ENCODE data around the gene ZFY. TPM values are rescaled to one million over a fixed set of nuclear protein-coding genes. Genes with fewer than 3 reads are reported as not detected.

Gene ZFY
- total and polyA plus RNA-seq, 2 of the 4 experiments (the other 2 are of a cell fraction): not detected

- Histone ChIP-seq H2BK15ac (ENCODE audit: low read depth, low read length) (no peak overlapping the region), H2BK20ac (ENCODE audit: low read depth, low read length) (no peak overlapping the region), H2AK9ac (replicated peaks; ENCODE audit: low read depth, low read length, poor library complexity) (no peak overlapping the region), H2BK5ac (ENCODE audit: low read depth, low read length, poor library complexity, severe bottlenecking) (no peak overlapping the region), H3K4ac (ENCODE audit: low read depth, low read length) (no peak overlapping the region), H3K36me3 (ENCODE audit: control insufficient read depth, insufficient read depth, low read length) (no peaks in the 10 kb centered on the region), H3K9me1 (ENCODE audit: insufficient read depth, low read length) (no peaks in the 10 kb centered on the region), H3K14ac (replicated peaks; ENCODE audit: low read depth, low read length) (no peak overlapping the region), H2AFZ (replicated peaks; ENCODE audit: low read length, poor library complexity) (no peak overlapping the region), H3K9me3 (ENCODE audit: control insufficient read depth, insufficient read depth, low read length) (no peaks in the 10 kb centered on the region), H3K27ac (ENCODE audit: insufficient read depth, low read length) (no peak overlapping the region), H3K27me3 (ENCODE audit: control insufficient read depth, insufficient read depth, low read length) (no peaks in the 10 kb centered on the region), H4K8ac (ENCODE audit: low read depth in 2 of 2, low read length in 2 of 2) (no peak overlapping the region), H3K56ac (ENCODE audit: extremely low read depth, insufficient read depth, low read length) (no peak overlapping the region), H3K9ac (ENCODE audit: low read depth, low read length) (no peak overlapping the region), H3K18ac (ENCODE audit: low read depth, low read length) (no peak overlapping the region), H3K4me1 (ENCODE audit: control insufficient read depth, insufficient read depth, low read length) (no peaks in the 10 kb centered on the region), H4K91ac (ENCODE audit: insufficient read depth, low read depth, low read length) (no peak overlapping the region), H2AK5ac (ENCODE audit: low read depth, low read length) (no peak overlapping the region), H3K23ac (ENCODE audit: low read depth, low read length) (no peak overlapping the region), H3K4me2 (ENCODE audit: low read depth, low read length) (no peak overlapping the region), H3K79me1 (ENCODE audit: low read depth in 1 of 2, low read length in 2 of 2) (no peaks in the 10 kb centered on the region), H4K20me1 (ENCODE audit: insufficient read depth, low read length) (no peaks in the 10 kb centered on the region), H3K4me3 (ENCODE audit: insufficient read depth, low read depth, low read length) (no peak overlapping the region), H2BK120ac (ENCODE audit: low read depth, low read length) (no peak overlapping the region), H4K5ac (ENCODE audit: low read depth, low read length) (no peak overlapping the region)
- ChIA-PET POLR2A (ENCODE audit: unreplicated experiment) (no interaction called here), CTCF (no interaction called here)
- intact Hi-C loops (cut with micrococcal nuclease): no loop called here
- no TSS peak for BruUV-seq (replicated peaks)
- TF ChIP-seq FOS (IDR thresholded peaks at IDR 0.05; ENCODE audit: low read depth, low read length): no peak
- no peak for TF ChIP-seq MAFK (IDR thresholded peaks at IDR 0.05; ENCODE audit: low read depth, low read length)
- no peak for TF ChIP-seq RCOR1 (IDR thresholded peaks at IDR 0.05; ENCODE audit: insufficient replicate concordance, low read length)
- no peak for TF ChIP-seq USF2 (IDR thresholded peaks at IDR 0.05; ENCODE audit: low read depth, low read length)
- TF ChIP-seq BHLHE40 (IDR thresholded peaks at IDR 0.05; ENCODE audit: low read depth, low read length): no peak
- TF ChIP-seq CEBPB (IDR thresholded peaks at IDR 0.05; ENCODE audit: low read depth, low read length): no peak
- no peak for TF ChIP-seq NFE2L2 (IDR thresholded peaks at IDR 0.05; ENCODE audit: low read depth, low read length)
- no peak for TF ChIP-seq CTCF (conservative IDR thresholded peaks at IDR 0.05; ENCODE audit: low read depth, low read length)
- no peak for TF ChIP-seq SMC3 (IDR thresholded peaks at IDR 0.05; ENCODE audit: low read depth, low read length)
- no peak for TF ChIP-seq POLR2A (IDR thresholded peaks at IDR 0.05; ENCODE audit: low read depth, low read length)
- no peak for TF ChIP-seq MAZ (IDR thresholded peaks at IDR 0.05; ENCODE audit: borderline replicate concordance, low read depth, low read length)
- TF ChIP-seq CHD1 (IDR thresholded peaks at IDR 0.05; ENCODE audit: low read depth, low read length): no peak
- no peak for TF ChIP-seq RAD21 (IDR thresholded peaks at IDR 0.05; ENCODE audit: low read length)
- TF ChIP-seq RFX5 (IDR thresholded peaks at IDR 0.05; ENCODE audit: low read depth, low read length): no peak
- WGBS, 2 experiments (ENCODE audit: extremely low coverage in 2 of 2, insufficient read length in 1 of 2): no CpG with 5 or more reads among the region's 1 CpG
- DNase-seq: no peak
- no peak for ATAC-seq (ENCODE audit: low read depth)
- in situ Hi-C loops (cut with MboI; ENCODE audit: low sequenced_read_pairs): no loop called here
- dilution Hi-C loops (cut with HindIII; ENCODE audit: low sequenced_read_pairs, unreplicated experiment): no loop called here
Observed at GRCh38 chrY:2965629-2966028, 30.4 kb downstream of the ZFY start.

All from IMR-90 (cell line).